HUES48 (cell line): ENCODE measurements around the gene FNIP2.
"Not testable (repeated sequence)": the region's sequence is repeated elsewhere in the genome, so short reads cannot be mapped to it uniquely, and the experiment has no call there.

Source experiments
- H3K27ac ChIP-seq: one replicate; pipeline ENCODE4 v1.7.0; 2013; ENCODE audit warnings: low read depth, low read length, inconsistent platforms
- H3K27me3 ChIP-seq: 2 replicates; pipeline ENCODE4 v1.6.1; 2013; ENCODE audit warnings: mild to moderate bottlenecking, low read length; ENCODE audit not compliant: control insufficient read depth, insufficient read depth
- H3K36me3 ChIP-seq: 2 replicates; pipeline ENCODE4 v1.6.1; 2013; ENCODE audit warnings: low read length; ENCODE audit not compliant: control insufficient read depth, insufficient read depth
- H3K4me1 ChIP-seq: 2 replicates; pipeline ENCODE4 v1.6.1; 2013; ENCODE audit warnings: mild to moderate bottlenecking, low read length; ENCODE audit not compliant: control insufficient read depth, insufficient read depth
- H3K4me3 ChIP-seq: 2 replicates; pipeline ENCODE4 v1.5.1; 2013; ENCODE audit warnings: mild to moderate bottlenecking, low read depth, low read length
- H3K9ac ChIP-seq: 2 replicates; pipeline ENCODE4 v1.6.1; 2013; ENCODE audit warnings: mild to moderate bottlenecking, low read depth, low read length, moderate library complexity
- H3K9me3 ChIP-seq: 2 replicates; pipeline ENCODE4 v1.6.1; 2013; ENCODE audit warnings: low read length; ENCODE audit not compliant: control insufficient read depth, insufficient read depth

FNIP2 gene

GRCh38 chr4:158920452-158920996 is 151.7 kb downstream of the FNIP2 start:
- H3K27ac ChIP-seq: not testable (repeated sequence)

GRCh38 chr4:158927774-158928173 is 158.9 kb downstream of the FNIP2 start:
- not testable (repeated sequence) for H3K27ac ChIP-seq, H3K4me1 ChIP-seq, H3K27me3 ChIP-seq

More at GRCh38 chr4:158920452-158920996, 151.7 kb downstream of the FNIP2 start:
- not testable (repeated sequence) for H3K9me3 ChIP-seq, H3K4me3 ChIP-seq, H3K4me1 ChIP-seq, H3K36me3 ChIP-seq, H3K9ac ChIP-seq, H3K27me3 ChIP-seq

GRCh38 chr4:158929939-158930638 is 161.3 kb downstream of the FNIP2 start:
- Histone ChIP-seq H3K27me3 (no peaks in the 10 kb centered on the region), H3K4me1 (peaks cover 3% of the 10 kb centered on the region; the same call in 1 of the 2 replicates), H3K9ac (no peak overlapping the region), H3K4me3 (no peak overlapping the region), H3K27ac (no peak overlapping the region), H3K36me3 (no peaks in the 10 kb centered on the region), H3K9me3 (no peaks in the 10 kb centered on the region)

More at GRCh38 chr4:158927774-158928173, 158.9 kb downstream of the FNIP2 start:
- H3K4me3 ChIP-seq, H3K9ac ChIP-seq, H3K9me3 ChIP-seq, H3K36me3 ChIP-seq: not testable (repeated sequence)

GRCh38 chr4:158930639-158930972 is 161.8 kb downstream of the FNIP2 start:
- Histone ChIP-seq H3K27ac (no peak overlapping the region), H3K9me3 (no peaks in the 10 kb centered on the region), H3K9ac (no peak overlapping the region), H3K27me3 (no peaks in the 10 kb centered on the region), H3K36me3 (no peaks in the 10 kb centered on the region), H3K4me1 (peaks cover 5% of the 10 kb centered on the region; the same call in 1 of the 2 replicates), H3K4me3 (no peak overlapping the region)

- Histone ChIP-seq H3K9me3 (no peaks in the 10 kb centered on the region), H3K27ac (no peak overlapping the region), H3K4me3 (no peak overlapping the region), H3K4me1 (peaks cover 5% of the 10 kb centered on the region; the same call in 1 of the 2 replicates), H3K27me3 (no peaks in the 10 kb centered on the region), H3K36me3 (no peaks in the 10 kb centered on the region), H3K9ac (no peak overlapping the region)
Observed at GRCh38 chr4:158933236-158933635, 164.4 kb downstream of the FNIP2 start.

GRCh38 chr4:158934996-158935669 is 166.3 kb downstream of the FNIP2 start:
- Histone ChIP-seq H3K4me3 (no peak overlapping the region), H3K27me3 (no peaks in the 10 kb centered on the region), H3K9me3 (no peaks in the 10 kb centered on the region), H3K4me1 (peaks cover 5% of the 10 kb centered on the region; the same call in 1 of the 2 replicates), H3K36me3 (no peaks in the 10 kb centered on the region), H3K9ac (no peak overlapping the region), H3K27ac (no peak overlapping the region)

GRCh38 chr4:158936238-158936637 is 167.4 kb downstream of the FNIP2 start:
- H3K4me3 ChIP-seq: no peak overlapping the region
- H3K27me3 ChIP-seq: no peaks in the 10 kb centered on the region
- no peaks in the 10 kb centered on the region for H3K9me3 ChIP-seq
- H3K27ac ChIP-seq: no peak overlapping the region
- H3K4me1 ChIP-seq: peaks cover 5% of the 10 kb centered on the region; the same call in 1 of the 2 replicates
- no peaks in the 10 kb centered on the region for H3K36me3 ChIP-seq
- H3K9ac ChIP-seq: no peak overlapping the region

GRCh38 chr4:158938220-158939044 is 169.6 kb downstream of the FNIP2 start:
- Histone ChIP-seq H3K9ac (no peak overlapping the region), H3K4me1 (peaks cover 5% of the 10 kb centered on the region; the same call in 1 of the 2 replicates), H3K27me3 (no peaks in the 10 kb centered on the region), H3K36me3 (no peaks in the 10 kb centered on the region), H3K27ac (no peak overlapping the region), H3K4me3 (no peak overlapping the region), H3K9me3 (no peaks in the 10 kb centered on the region)

GRCh38 chr4:158940271-158940670 is 171.4 kb downstream of the FNIP2 start:
- H3K9me3 ChIP-seq: no peaks in the 10 kb centered on the region
- H3K36me3 ChIP-seq: no peaks in the 10 kb centered on the region
- H3K9ac ChIP-seq: no peak overlapping the region
- H3K4me3 ChIP-seq: no peak overlapping the region
- H3K27me3 ChIP-seq: no peaks in the 10 kb centered on the region
- H3K27ac ChIP-seq: no peak overlapping the region
- H3K4me1 ChIP-seq: peaks cover under 1% of the 10 kb centered on the region; the same call in 1 of the 2 replicates

GRCh38 chr4:158941321-158941720 is 172.5 kb downstream of the FNIP2 start:
- no peaks in the 10 kb centered on the region for H3K9me3 ChIP-seq
- H3K4me3 ChIP-seq: no peak overlapping the region
- no peak overlapping the region for H3K9ac ChIP-seq
- no peaks in the 10 kb centered on the region for H3K4me1 ChIP-seq
- no peaks in the 10 kb centered on the region for H3K36me3 ChIP-seq
- H3K27ac ChIP-seq: no peak overlapping the region
- no peaks in the 10 kb centered on the region for H3K27me3 ChIP-seq
